IPS-NIHi7 (cell line): Measurements from ENCODE around the gene PBX2.
"Not testable (repeated sequence)": the region's sequence is repeated elsewhere in the genome, so short reads cannot be mapped to it uniquely, and the experiment has no call there.

Source experiments
- DNase-seq: peaks from one replicate; pipeline ENCODE4 v3.0.0; 2012; ENCODE audit warnings: mixed read lengths; ENCODE audit errors: extremely low spot score

Gene PBX2, protein sequence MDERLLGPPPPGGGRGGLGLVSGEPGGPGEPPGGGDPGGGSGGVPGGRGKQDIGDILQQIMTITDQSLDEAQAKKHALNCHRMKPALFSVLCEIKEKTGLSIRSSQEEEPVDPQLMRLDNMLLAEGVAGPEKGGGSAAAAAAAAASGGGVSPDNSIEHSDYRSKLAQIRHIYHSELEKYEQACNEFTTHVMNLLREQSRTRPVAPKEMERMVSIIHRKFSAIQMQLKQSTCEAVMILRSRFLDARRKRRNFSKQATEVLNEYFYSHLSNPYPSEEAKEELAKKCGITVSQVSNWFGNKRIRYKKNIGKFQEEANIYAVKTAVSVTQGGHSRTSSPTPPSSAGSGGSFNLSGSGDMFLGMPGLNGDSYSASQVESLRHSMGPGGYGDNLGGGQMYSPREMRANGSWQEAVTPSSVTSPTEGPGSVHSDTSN

DNA sequence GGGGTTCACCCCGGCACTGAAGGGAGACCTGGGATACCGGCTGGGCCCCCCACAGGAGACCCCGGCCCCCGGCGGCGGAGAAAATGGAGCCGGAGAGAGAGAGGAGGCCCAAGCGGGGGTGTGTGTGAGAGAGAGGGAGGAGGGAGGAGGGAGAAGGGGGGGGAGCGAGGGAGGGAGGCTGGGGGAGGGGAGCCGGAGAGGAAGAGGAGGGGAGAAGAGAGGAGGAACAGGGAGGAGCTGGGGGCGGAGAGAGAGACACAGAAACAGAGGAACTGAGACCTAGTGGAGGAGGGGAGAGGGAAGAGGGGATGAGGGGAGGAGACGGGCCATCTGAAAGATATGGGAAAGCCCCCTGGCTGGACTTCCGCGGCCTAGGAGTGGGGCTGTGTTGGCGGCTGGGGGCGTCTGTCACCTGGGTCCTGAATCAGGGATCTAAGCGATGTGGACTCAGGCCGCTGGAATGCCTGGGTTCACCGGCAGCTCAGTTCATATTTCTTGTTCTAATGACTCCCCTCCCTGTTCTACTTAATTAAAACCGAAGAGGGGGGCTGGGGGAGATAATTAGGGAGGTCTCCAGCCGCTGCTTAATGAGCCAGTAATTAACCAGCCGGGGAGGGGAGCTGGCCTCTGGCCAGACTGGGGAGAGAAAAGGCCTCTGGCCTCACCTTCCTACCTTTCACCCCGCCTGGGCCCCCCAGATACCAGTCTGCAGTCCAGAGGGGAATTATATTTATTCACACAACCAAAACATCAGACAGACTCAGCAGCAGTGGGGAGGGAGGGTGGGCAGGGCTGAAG, at the start of gene PBX2:
PBX2 (minus strand) TSS at position 149 of the 798 bp plus-strand sequence. CDS start 287 bp downstream, outside the sequence.
- peak; percentile 77 for DNase-seq

DNA sequence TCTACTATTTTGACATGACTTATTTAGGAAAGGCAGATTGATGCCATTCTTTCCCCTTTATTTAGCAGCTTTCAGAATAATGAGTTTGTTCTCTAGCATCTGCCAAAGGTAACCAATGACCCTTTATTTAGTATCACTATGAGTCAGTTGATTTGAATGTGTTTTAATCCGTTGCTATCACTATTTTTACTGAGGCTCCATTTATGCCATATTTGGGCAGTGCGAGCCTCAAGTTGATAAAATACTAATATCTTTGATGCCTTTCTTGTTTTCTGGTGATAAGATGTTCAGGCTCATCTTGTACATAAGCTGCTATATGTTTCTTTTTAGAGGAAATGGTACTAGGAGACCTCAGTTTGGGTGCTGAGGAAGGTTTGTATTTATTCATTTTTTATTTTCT, 49.5 kb upstream of the PBX2 start:
- DNase-seq: no peak

DNA sequence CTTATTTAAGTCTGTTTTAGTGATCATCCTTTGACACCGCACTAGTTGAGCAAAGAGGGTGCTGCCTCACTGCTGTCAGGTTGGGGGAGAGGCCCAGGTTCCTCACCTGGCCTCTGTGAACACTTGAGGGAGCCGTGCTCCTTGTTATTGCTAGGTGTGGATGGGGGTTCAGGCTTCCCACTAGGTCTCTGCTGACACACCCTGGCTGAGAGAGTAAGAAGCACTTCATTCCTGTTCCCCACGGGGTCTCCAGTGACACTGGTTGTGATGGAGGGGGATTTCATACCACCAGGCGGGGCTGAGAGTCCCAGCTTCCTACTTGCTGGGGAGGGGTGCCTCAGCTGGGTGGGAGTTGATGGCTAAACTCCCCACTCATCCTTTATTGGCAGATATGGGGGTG, 44.9 kb upstream of the PBX2 start:
- peak; percentile 38 for DNase-seq

DNA sequence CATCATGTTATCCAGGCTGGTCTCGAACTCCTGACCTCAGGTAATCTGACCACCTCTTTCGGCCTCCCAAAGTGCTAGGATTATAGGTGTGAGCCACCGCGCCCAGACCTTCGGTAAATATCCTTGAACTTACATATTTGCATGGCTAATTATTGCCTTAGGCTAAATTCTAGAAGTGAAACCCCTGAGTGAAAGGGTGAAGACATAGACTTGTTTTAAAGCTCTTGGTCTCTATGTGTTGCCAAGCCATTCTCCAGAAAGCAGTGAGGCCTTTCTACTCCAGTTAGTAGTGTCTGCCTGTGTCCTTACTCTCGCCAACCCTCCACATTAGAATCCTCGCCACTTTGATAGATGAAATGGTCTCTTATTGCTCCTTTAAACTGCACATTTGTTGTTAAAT, 36.4 kb upstream of the PBX2 start:
- DNase-seq: no peak

DNA sequence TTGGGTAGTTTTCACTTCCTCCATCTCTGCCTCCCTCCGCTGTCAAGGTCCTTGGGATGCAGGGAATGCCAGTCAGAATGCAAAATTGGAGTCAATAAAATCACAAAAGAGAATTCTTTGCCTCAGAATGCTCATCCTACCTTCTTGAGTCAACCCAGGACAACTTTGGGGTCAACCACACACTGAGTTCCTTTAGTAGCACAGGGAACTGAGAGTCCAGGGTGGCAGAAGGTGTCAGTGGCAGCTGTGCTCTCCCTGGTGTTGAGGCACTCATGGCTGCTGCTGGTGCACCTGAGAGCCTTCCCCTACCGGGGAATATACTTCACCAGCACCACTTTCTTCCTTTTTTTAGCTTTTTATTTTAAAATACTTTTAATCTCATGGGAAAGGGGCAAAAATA, 34.7 kb upstream of the PBX2 start:
- DNase-seq: no peak

DNA sequence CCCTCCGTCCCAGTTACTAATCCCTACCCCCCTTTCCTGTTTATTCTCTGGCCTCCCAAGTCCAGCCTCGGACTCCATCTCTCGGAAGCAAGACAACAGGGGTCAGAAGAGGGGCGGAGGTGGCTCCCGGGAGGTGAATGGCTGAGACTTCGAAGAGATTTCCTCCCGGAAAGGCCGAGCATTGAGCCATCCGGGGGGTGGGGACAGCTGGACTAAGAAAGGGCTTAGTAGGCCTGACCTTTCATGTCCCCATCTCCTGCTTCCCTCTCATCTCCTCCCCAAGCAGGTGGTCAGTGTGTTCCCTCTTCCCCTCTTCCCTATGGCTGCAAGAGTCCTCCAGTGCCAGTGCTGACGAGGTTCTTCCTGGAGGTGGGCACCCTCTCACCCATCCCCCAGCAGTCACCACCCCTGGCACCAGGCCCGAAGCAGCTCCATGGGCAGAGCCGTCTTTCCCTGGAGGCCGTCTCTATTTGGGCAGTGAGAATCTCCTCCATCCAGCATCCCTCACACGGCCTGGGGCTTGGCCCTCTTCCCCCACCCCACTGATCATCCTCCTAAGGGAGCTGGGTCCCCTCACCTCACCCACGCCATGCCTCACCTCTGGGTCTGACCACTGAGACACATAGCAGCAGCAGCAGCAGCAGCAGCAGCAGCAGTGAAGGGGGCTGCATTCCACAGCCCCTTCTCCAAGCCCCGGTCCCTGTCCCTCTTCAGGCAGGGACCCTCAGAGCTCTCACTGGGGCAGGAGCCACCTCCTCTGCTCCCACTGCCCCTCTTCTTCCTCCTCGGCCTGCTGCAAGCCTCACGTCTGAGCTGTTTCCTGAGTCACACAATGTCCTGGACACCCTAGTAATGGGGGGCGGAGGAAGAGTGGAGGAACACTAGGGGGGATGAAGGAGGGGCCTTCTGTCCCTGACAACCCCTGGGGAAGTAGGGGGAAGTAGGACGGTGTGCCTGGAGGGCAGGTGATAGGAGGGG, 33.5 kb upstream of the PBX2 start, which contains the start of gene NOTCH4:
NOTCH4 (minus strand) TSS at position 810 of the 978 bp plus-strand sequence; CDS start at position 671, 139 bp downstream.
- DNase-seq: no peak

DNA sequence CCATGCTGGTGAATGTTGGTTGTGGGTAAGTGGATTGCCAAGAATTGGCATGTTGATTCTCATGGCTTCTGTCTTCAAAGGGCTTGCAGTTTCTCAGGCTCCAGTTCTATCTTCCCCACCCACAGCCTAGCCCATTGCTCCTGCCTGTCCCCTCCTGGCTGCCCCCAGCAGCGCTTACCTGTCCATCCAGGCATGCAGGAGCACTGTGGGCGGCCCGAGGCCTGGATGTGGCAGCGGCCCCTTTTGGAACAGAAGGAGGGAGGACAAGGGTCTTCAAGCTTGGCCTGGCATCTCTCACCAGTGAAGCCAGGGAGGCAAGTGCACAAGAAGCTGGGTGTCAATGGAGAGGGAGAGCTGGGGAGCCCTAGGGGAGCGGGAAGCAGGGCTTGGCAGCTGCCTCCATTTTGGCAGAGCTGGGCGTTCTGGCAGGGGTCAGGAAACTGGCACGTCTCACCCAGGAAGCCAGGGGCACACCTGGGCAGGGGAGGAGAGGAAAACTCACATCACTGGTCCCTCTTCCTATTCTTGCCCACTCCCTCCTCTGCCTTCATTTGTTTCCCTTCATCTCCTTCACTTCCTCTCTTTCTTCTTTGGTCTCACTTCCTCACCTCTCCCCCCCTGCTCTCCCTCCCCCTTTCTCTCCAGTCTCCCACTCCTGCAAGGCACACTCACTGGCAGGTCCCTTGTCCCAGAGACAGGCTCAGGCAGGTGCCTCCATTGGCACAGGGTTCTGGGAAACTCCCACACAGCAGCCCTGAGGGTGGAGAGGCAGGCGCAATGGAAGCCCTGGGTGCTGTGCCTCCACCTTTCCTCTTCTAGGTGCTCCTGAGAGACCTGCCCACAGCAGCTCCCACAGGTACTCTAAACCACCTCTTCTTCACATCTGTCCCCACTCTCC, 32.6 kb upstream of the PBX2 start:
- no peak for DNase-seq

DNA sequence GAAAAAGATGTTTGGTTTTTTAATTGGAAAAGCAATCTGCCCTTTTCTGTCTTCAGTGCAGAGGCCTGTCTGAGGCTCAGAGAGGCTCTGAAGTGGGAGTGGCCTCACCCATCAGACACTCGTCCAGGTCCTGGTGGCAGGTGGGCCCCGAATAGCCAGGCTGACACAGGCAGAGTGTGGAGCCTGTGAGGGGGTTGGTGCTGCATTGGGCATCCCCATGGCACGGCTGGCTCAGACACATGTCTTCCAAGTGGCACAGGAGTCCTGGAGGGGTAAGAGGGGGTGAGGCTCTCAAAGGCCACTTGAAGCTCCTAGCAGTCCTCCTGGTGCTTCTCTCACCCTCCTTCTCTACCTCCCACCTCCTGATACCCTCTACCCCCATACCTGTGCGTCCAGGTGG, 30.0 kb upstream of the PBX2 start:
- DNase-seq: no peak

DNA sequence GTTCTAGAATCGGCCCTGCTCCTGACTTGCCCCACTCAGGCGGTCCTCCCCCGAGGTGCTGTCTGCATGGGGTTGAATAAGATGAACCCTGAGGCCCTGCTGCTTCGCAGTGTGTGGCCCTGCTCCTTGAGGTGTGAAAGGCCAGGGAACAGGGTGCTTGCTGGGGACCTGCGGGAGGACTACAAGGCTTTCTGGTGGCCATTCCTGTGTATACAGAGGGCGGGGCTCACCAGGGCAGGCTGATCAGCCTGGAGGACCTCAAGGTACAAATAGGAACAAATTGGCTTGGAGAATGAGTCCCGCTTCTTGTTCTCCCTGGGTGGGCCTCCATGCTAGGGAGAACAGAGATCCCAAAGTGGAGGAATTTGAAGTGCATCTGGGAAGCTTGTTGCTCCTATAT, 28.2 kb upstream of the PBX2 start:
- no peak for DNase-seq

DNA sequence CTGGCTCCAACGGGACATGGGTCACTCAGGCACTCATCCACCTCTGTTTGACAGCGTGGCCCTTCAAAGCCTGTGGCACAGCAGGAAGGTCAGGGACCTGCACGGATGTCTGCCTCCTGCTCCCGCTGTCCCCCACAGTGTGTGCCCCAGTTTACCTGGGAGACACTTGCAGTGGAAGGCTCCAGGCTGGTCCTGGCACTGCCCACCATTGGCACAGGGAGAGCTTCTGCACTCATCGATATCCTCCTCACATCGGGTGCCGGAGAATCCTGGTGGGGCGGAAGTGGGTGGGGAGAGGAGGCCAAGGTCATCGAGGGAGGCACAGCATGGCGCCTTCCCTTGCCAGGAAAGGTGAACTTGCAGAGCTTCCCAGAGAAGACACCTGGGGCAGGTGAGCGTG, 27.0 kb upstream of the PBX2 start:
- no peak for DNase-seq

DNA sequence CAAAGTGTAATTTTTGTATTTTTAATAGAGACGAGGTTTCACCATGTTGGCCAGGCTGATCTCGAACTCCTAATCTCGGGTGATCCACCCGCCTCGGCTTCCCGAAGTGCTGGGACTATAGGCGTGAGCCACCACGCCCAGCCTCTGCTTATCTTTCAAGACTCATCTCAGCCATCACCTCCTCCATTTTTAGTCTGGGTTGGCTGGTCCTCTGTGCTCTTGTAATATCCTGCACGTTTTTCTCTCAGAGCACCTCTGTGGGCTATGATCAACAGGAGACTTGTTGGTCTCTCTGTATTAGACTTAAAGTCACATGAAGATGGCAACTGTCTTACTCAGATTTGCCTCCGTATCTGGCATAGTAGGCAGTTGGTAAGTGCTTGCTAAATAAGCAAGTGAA, 26.3 kb upstream of the PBX2 start:
- DNase-seq: no peak

DNA sequence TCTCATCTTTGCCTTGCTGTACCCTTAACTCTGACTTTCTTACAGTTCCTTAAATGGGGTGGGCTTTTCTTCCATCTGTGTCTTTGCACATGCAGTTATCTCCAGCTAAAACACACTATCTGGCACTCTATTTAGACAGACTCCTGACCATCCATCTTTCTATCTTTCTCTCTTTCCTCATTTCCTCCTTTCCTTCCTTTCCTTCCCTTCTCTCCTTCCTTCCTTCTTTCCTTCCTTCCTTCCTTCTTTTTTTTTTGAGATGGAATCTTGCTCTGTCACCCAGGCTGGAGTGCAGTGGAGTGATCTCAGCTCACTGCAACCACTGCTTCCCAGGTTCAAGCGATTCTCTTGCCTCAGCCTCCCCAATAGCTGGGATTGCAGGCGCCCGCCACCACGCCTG, 25.6 kb upstream of the PBX2 start:
- no peak for DNase-seq

DNA sequence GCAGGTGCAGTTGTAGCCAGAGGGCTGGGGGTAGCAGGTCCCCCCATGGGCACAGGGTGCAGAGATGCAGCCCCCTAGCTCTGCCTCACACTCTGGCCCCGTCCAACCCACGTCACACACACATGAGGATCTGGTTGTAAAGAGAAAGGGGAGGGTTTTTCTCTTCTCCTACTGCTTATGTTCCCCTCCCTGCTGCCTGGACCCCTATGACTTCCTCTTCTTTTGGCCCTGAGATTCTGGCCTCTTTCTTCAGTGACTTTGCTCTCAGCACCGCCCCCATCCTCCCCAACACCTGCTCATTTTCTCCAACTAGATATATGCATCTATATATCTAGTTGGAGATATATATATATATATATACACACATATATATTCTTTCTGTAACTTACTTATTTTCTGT, 24.1 kb upstream of the PBX2 start:
- DNase-seq: no peak

DNA sequence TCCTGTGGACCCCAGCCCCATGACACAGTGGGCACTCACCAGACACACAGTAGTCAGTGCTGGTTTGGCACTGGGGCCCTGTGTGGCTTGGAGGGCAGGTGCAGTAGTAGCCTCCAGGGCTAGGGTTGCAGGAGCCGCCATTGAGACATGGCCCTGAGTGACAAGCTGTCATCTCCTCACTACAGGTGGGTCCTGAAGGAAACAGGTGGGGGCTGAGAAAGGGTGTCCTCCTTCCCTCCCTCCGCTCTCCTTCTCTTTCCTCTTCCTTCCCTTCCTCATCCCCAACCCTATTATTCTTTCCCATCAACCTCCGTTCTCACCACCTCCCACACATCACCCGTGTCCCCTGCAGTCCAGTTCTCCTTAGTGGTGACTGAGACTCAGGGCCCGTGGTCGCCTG, 23.6 kb upstream of the PBX2 start:
- DNase-seq: no peak

DNA sequence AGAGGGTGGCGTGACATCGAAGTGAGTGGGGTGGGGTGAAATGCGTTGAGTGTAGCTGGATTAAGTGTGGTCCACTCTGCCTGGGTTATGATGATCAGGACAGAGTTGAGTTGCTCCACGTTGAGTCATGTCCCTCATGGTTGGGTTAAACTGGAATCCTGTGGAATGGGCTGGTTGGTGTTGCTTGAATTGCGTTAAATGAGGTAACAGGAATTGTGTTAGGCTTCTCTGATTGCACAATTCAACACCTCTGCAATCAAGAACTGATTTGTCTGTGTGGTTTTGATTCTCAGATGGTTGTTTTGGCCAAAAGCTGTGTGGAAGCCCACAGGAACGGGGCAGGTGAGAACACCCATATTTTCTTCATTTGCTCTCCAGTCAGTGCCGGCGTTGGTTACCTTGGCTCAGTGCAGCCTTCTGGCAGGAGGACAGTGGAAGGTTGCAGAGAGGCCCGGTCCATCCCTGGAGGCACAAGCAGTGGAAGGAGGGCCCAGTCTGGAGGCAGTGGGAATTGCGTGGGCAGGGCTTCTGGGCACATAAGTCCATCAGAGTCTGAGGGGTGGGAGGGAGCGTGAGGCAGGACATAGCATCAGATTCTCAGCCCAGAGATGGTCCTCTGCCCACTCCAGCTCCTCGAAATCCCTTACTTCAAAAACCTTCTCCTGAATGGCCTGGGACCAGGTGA, 22.2 kb upstream of the PBX2 start:
- no peak for DNase-seq

DNA sequence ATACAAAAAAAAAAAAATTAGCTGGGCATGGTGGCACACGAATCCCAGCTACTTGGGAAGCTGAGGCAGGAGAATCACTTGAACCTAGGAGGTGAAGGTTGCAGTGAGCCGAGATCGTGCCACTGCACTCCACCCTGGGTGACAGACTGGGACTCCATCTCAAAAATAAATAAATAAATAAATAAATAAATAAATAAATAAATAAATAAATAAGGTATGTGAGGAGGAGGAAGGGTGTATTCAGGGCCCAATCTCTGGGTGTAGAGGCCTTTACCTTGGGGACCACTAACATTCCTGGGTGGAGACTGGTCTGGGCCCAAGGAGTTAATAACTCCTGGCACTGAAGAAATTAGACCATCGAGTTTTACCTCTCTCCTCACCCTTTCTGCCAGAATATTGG, 21.4 kb upstream of the PBX2 start:
- DNase-seq: not testable (repeated sequence)

DNA sequence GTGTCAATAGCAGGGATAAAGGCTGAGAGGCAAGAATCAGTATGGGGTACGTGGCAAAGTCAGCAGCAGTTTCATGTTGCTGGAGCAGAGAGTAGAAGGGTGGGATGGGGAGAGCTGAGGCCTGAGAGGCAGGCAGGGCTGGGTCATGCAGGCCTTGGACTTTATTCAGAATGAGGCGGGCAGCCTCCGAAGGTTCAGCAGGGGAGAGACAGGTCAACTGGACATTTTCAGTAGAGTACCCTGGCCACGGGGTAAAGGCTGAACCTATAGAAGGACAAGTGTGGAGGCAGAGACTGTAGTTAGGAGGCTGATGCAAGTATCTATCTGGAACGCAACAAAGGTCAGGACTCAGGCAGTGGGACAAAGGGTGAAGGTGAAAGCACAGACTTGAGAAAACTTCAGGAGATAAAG, 20.2 kb upstream of the PBX2 start:
- no peak for DNase-seq

DNA sequence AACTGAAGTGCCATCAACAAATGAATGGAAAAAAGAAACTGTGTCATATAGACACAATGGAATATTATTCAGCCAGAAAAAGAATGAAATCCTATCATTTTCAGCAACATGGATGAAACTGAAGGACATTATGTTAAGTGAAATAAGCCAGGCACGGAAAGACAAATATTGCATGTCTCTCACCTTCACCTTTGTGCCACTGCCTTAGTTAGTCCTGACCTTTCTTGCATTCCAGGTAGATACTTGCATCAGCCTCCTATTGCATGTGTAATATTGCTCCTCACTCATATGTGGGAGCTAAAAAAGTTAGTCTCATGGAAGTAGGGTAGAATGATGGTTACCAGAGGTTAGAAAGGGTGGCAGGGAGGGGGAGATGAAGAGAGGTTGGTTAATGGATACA, 19.0 kb upstream of the PBX2 start:
- DNase-seq: no peak

DNA sequence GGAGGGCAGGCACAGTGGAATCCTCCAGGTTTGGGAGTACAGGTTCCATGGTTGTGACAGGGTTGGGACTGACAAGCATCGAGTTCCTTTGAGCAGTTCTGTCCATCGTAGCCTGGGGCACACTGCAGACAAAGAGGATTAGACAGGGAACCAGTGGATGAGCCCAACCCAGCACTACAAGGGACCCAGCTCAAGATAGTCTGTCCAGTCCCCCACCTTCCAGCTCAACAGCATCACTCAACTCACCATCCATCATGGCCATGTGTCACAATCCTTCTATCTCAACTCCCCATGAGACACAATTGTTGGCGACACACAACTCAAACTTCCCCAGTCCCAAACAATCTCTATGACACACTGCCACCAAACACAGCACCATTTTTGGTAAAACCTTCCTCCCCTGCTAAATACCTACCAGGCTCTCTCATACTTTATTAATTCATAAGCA, 14.3 kb upstream of the PBX2 start:
- no peak for DNase-seq
